Measurements from ENCODE around the gene SSH2.
"Not testable (repeated sequence)": the region's sequence is repeated elsewhere in the genome, so short reads cannot be mapped to it uniquely, and the experiment has no call there.

The SSH2 gene

DNA sequence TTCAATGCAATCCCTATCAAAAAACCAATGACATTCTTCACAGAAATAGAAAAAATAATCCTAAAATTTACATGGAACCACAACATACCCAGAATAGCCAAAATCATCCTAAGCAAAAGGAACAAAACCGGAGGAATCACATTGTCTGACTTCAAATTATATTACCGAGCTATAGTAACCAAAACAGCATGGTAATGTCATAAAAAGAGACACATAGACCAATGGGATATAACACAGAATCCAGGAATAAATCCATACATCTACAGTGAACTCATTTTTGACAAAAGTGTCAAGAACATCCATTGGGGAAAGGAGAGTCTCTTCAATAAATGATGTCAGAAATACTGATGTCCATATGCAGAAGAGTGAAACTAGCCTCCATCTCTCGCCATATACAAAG lies 201.5 kb downstream of the SSH2 start:
- no peak for DNase-seq

DNA sequence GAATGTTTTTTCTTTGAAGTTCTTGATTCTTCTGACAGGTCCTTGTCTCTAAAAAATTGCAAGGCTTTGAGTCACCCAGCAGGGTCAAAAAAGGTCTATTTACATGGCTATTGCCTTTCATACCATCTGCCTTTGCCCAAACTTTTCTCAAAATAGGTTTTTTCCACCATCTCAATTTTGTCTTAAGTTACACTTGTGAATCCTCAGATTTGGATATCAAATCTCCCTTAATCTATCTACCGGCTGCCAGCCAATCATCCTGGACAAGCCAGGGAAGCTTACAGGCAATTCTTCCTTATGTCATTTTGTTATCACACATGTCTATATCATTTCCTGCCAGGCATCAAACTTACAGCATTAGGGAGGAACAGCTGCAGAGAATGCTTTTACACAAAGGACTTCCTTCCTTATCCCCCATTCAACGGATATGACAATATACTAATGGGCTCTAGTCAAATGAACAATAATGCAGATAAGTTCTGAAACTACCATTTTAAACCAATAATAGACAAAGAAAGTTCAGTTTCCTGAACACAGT lies 203.2 kb downstream of the SSH2 start:
- DNase-seq = no peak

DNA sequence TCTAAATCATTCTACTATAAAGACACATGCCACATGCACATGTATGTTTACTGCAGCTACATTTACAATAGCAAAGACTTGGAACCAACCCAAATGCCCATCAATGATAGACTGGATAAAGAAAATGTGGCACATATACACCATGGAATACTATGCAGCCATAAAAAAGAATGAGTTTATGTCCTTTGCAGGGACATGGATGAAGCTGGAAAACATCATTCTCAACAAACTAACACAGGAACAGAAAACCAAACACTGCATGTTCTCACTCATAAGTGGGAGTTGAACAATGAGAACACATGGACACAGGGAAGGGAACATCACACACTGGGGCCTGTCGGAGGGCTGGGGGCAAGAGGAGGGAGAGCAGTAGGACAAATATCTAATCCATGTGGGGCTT lies 204.6 kb downstream of the SSH2 start:
- DNase-seq = not testable (repeated sequence)

DNA sequence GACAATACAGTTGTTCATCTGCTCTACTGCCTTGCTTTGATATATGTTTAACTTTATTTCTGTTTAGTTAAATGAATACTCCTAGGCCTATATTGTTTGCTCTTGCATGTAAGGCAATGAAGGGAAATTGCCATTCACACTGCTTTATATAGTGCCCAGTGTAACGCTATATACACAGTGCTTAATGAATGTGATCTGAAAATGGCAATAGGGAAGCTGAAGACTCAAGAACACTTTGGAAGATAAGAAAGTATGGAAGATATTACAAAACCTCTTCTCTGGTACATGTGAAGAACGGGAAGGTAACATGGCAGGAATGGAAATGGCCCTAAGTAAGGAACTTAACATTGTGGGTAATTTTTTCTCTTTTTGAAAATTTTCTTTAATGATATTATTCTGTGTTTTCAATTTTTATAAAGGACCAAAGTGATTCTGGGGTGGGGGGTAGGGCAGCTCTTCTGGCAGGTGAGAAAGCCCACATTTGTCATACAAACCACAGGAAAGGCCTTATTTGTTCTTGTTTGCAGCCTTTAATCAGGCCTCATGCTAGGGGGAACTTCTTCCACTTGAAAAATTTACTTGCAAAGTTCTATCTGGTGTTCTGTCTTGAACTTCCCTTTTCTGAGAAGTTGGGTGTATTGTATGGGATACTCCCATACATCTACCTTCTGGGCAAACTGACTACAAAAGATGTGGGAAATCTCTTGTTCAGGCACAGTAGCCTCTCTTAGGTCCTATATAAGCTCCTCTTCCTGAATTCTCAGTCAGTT lies 206.6 kb downstream of the SSH2 start:
- no peak for DNase-seq

DNA sequence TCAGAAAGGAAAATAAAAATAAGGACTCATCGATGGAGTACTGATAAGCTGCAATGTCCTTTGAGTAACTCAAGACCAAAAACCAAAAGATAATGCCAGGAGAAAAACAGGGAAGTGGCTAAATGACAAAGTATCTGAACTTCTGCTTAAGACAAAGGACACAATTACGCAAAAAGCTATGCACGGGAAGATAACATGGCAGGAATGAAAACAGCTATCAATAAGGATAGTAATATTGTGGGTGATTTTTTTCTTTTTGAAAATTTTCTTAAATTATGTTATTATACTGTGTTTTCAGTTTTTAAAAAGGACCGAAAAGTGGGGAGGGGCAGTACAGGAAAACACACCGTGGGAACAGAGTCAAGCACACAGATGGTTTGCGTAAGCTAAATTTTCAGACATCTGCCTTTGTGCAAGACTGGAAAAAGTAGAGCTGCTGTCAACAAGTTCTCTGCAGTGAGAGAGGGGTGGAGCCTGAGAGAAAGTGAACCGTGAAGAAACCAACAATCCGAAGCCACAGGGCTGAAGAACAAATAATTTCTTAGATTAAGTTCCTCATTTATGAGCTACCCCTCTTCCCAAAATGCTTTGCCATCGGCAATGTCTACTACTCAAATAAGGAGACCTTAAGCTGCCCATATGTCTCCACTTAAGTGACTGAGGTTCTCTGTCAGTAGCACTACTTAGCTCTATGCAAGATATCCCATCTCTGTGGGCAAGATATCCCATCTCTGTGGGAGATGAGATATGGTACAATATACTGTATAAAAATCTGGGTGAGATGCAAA lies 207.4 kb downstream of the SSH2 start:
- no peak for DNase-seq

DNA sequence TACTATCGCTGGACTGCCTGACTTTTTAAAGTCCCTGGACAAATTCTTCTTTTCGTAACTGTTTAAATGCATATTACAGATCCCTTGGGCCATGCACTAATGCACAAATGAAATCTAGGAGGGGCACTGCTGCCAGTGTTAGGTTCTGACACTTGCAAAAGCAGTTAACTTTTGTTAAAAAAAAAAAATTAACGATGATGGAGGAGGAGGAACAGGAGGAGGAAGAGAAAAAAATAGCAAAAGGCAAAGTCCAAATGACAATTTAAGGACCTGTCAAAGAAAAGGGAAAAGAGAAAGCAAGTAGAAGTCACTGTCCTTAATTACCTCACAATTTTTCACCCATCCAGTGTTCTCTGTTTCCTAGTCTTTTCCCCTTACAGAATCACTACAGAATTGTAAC lies 209.5 kb downstream of the SSH2 start:
- no peak for DNase-seq

DNA sequence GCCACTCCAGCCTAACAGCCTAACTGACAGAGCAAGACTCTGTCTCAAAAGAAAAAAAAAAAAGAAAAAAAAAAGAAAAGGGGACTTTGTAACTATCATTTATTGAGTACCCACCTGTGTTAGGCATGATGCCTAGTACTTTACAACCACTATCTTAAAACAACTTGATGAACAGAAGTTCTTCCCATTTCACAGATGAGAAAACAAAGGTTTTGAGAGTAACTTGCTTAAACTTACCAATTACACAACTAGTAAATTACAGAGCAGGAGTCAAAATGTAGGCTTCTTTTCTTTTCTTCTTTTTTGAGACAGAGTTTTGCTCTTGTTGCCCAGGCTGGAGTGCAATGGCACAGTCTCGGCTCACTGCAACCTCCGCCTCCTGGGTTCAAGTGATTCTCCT lies 210.6 kb downstream of the SSH2 start:
- DNase-seq = no peak

DNA sequence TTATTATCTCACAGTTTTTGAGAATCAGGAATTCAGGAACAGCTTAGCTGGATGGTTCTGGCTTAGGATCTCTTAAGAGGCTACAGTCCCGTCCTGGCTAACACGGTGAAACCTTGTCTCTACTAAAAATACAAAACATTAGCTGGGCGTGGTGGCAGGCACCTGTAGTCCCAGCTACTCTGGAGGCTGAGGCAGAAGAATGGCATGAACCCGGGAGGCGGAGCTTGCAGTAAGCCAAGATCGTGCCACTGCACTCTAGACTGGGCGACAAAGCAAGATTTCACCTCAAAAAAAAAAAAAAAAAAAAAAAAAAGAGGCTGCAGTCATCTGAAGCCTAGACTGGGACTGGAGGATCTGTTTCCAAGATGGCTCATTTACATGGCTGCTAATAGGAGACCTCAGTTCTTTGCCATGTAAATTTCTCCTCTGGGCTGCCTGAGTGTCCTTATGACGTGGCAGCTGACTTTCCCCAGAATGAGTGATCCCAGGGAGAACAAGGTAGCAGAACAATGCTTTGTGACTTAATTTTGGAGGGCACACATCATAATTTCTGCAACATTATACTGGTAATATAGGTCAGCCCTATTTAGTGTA lies 211.5 kb downstream of the SSH2 start:
- DNase-seq = no peak

DNA sequence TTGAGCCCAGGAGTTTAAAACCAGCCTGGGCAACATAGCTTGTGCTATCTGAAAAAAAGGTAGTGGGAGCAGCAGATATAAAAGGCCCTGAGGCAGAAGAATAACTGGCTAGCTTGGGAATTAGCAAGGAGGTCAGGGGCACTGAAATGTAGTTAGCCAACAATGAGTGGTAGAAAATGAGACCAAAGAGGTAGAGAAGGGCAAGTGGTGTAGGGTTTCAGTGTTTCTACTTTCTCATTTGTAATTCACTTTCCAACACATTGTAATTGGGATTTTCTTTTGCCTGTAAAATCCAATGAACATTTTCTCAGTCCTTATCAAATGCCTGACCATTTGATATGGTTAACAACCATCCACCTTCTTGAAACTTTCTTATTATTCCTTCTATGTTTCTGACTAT lies 212.2 kb downstream of the SSH2 start:
- no peak for DNase-seq

DNA sequence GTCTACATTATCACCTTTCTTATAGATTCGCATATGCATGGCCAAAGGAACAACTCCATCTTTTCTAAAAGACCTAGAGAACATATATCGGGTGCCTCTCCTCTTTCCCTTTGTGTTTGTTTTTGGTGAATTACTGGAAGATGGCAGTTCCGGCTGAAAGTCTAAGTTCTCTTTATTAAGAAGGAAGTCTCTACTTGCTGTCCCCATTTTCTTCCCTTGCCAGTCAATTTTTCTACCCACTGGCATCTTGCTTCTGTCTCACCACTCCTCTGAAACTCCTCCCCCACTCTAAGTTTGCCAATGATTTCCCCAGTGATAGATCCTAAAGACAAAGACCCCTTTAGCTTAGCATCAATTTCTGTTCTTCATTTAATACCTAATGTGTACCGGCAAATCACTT lies 213.5 kb downstream of the SSH2 start:
- DNase-seq = no peak

DNA sequence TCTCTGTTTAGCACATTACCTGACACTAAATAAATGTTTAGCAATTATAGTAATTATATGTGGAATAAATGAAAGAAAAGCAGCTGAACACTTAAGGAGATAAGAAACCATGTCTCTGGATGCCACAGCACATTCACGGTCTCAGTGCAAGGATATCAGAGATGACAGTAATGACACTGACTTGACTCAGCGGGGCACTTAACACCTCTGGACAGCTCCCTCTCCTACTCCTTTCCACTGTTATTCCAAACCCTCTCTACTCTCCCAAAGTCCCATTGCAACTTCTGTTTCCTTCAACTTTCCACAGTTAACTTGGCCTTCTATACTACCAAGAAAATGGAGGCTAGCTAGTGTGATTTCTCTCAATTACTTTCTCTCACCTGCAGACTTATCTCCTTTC lies 214.3 kb downstream of the SSH2 start:
- DNase-seq = no peak

DNA sequence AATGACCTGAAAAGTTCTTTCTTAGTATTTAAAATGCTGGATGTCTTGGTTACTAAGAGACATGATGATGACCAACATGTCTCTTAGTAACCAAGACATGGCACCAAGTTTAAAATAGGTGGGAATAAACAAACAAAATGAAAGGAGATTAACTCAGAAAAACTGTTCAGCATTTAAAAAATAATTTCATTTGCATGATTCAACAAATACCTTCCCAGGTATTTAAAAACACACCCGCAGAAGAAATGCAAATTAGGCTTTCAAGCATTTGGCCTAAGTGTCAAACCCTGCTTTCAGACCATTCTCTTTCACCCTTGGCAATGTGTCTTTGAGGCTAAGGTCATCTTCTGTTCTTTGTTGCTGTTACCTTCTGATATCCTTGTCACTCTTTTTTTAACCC lies 215.9 kb downstream of the SSH2 start:
- DNase-seq = no peak

DNA sequence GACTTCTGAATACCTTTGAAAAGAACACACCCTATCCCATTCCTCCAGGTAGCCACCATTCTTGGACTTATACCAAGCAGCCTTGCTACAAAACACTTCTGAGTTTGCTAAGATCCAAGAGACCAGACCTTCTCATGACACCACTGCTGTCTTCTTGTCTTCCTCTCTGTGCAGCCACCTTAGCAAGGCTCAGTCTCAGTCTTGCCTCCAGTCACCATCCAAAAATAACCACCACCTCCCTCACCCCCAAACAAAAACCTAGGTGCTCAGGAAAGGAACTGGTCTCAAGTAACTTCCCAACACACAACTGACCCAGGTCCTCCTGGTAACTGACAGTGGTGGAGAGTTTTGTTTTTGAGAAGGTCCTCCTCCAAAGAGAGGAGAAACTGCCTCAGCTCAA lies 216.4 kb downstream of the SSH2 start:
- no peak for DNase-seq

DNA sequence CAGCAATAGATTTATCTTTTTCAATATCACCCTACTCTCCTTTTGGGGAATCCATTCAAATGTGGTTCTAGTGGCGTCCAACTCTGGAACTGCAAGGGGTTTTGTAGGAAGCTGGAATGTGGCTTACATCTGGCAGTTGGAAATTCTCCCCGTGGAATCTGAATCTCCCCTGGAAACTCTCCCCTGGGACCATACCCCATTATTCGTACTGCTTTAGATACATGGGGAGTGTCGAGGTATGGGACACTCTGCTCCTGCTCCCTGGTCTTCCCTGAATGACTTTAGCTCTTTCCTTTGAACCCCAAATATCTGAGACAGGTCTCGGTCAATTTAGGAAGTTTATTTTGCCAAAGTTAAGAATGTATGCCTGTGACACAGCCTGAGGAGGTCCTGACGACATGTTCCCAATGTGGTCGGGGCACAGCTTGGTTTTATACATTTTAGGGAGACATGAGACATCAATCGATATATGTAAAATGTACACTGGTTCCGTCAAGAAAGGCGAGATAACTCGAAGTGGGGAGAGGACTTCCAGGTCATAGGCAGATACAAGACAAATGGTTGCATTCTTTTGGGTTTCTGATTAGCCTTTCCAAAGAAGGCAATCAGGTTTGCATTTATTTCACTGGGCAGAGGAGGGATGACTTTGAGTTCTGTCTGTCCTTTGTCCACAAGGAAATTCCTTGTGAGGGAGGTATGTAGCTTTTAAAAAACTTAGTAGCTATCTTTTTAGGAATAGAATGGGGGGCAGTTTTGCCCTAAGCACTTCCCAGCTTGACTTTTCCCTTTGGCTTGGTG lies 218.2 kb downstream of the SSH2 start:
- no peak for DNase-seq

DNA sequence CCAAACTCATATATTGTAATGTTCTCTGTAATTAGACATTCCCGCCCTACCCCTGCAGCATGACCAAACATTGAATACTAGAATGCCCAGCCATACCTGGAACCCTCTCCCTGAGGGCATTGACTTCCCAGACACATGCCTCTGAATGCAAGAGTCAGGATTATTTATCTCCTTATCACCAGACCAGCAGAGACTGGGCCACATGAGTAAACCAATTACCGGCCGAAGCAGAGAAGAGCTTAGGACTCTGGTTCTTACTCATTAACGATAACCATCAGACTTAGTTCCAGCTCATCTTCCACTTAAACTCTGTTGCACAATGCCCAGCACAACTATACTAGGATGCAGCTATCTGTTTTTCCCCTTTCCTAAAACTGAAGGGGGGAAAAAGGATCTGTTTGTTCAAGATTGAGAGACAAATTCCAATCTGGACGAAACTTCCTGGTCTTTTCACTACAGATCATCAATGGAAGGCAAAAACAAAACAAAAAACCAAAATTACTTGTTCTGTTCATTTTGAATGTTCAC lies 219.1 kb downstream of the SSH2 start:
- no peak for DNase-seq

DNA sequence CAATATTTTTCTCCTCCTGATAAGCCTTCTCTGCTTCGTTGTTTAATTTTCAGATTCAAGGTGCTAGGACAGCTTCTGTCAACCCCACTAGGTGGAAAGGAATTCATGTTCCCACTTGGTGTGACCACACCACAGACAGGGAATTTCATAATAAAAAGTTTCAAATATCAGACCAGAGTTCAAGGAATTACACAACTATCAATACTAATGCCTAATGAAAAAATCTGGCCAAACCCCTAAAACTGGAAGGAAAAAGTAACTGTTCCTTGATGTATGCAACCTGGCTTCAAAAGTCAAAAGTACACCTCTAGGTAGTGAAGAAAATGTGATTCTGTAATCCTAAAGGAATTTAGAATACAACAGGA lies 219.5 kb downstream of the SSH2 start:
- no peak for DNase-seq

DNA sequence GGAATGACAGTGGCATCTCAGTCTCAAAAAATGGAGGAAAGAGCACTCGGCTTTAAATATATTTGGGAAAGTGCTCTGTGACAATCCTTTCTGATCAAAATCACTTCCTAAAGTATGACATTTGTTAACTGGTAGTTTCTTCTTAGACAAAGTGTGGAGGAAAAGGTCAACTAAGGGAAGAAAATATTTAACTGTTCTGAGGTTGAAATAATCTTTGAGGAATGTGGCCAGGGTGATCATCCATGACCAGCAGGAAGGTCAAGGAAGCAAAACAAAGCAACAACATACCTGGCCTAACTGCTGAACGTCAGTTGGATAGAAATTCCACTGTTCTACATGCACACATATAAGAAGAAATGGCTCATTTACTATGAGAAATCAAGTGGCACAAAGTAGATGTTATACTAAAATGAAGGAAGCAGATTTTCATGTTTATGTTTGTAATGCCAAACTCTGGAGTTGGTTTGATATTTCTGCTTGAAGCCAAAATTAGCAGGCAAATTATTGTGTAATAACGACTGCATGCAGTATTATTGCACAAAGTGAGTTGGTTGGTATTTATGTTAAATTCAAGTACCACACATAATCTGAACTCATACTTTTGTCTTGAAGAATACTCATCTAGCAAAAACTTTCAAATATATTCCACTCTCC lies 220.0 kb downstream of the SSH2 start:
- DNase-seq = no peak

DNA sequence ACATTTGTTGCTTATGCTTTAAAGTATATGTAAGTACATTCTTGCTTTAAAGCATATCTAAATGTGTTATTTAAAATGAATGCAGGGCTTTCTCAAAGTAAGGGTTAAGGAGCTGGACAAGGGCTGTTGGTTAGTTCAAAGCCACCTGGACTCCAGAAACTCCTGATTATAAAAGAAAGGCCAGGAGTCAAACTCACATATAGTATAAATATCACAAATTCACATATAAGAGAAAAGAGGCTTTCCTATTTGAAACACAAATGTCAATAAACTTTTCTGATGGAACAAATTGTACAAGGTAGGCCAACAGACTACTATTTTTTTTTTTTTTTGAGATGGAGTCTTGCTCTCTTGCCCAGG lies 222.8 kb downstream of the SSH2 start:
- DNase-seq = no peak

DNA sequence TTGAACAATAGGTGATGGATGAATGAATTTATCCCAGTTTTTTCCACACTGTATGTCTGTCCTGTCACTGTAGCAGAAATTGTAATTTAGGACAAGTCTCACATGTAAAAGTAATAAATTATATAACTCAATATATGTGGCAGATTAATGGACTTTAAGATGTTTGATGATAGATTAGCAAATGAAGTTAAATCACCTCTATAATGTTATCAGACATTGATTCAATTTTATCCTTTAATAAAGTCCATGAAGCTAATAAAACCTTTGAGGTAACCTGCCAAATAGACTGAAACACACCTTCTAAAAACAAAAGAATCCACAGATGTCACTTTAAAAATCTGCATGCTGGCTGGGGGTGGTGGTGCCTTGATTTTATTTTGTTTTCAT lies 224.0 kb downstream of the SSH2 start:
- DNase-seq = no peak

DNA sequence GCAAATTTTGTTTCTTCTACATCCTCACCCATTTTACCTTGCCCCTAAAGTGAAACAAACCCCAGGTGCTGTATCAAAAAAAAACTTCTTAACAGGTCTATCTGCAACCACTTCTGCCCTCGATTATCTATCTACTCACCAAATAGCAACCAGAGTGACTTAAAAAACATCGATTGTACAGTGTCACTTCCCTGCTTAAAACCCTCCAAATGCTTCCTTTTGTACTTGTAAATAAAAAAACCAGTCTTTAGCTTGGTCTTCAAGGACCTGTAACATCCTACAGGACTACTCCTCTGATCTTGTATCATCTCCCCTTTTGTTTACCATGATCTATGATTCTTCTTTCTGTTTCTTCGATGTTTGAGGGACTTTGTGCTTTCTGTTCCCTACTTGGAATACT lies 224.6 kb downstream of the SSH2 start:
- DNase-seq = no peak

DNA sequence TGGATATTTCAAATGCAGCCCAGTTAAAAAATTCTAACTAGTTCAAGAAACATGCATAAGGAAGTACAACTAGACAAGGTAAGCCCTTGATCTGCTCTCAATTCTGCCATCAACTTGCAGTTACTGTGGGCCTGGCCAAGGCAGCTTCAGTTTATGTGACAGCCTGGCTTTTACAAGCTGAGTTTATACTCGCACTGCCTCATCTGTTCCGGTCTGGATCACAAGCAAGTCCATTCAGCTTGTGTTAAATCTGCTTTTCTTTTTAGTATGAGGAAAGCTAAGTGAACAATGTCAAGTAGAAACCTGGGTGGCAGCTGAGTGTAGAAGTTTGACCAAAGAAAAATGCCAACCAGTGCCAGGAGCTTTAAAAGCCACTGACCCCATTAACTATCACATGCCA lies 230.7 kb downstream of the SSH2 start:
- no peak for DNase-seq

DNA sequence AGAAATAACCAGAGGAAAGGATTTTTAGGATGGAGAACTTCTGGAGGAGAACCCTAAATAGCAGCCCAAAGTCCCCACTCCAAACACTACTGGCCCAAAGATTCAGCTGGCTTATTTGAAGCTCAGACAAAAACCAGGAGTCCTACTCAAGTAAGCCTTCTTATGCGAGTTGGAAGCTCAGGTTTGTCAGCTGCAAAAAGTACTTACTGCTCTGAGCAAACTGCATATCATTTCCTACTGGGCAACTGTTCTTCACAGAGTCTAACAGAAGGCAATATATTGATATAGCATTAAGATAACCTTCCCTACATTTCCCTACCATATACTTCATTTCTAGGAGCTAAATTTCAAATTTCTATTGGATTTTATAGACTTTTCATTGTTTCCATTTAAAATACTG lies 231.2 kb downstream of the SSH2 start:
- DNase-seq = no peak

All from stimulated activated CD4-positive, alpha-beta T cell treated with anti-CD3 and anti-CD28 coated beads, Interleukin-4, amount 100 ng/mL, for 1 hour (primary cell).